ENCODE data around the gene TRIM67. TPM values are rescaled to one million over a fixed set of nuclear protein-coding genes. Genes with fewer than 3 reads are reported as not detected.
"Not testable (repeated sequence)": the region's sequence is repeated elsewhere in the genome, so short reads cannot be mapped to it uniquely, and the experiment has no call there.

TRIM67 gene
- total RNA-seq, 1 donor from 2014 or later = 0.58 TPM

DNA sequence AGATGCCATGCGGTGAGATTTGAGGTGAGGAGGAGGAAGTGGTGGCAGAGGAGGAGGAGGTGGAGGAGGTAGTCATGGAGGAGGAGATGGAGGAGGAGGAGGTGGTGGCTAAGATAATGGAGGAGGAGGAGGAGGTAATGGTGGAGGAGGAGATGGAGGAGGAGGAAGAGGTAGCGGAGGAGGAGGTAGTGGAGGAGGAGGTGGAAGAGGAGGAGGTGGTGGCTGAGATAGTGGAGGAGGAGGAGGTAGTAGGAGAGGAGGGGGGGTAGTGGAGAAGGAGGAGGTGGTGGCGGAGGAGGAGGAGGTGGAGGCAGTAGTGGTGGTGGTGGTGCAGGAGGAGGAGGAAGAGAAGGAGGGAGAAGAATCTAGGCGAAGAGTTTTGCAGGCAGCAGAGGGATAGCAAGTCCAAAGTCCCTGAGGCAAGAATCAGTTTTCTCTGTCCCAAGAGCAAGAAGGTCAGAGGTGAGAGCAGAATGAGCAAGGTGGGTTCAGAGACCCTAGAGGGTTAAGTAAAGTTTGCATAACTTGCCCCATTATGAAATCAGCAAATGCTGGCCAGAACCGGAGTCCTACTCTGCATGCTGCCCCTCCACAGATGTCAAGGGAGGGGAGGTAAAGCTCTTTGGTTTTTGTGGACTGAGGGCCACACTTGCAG lies 40.2 kb downstream of the TRIM67 start:
- no peak for DNase-seq (ENCODE audit: extremely low read depth, low read depth, low spot score)

DNA sequence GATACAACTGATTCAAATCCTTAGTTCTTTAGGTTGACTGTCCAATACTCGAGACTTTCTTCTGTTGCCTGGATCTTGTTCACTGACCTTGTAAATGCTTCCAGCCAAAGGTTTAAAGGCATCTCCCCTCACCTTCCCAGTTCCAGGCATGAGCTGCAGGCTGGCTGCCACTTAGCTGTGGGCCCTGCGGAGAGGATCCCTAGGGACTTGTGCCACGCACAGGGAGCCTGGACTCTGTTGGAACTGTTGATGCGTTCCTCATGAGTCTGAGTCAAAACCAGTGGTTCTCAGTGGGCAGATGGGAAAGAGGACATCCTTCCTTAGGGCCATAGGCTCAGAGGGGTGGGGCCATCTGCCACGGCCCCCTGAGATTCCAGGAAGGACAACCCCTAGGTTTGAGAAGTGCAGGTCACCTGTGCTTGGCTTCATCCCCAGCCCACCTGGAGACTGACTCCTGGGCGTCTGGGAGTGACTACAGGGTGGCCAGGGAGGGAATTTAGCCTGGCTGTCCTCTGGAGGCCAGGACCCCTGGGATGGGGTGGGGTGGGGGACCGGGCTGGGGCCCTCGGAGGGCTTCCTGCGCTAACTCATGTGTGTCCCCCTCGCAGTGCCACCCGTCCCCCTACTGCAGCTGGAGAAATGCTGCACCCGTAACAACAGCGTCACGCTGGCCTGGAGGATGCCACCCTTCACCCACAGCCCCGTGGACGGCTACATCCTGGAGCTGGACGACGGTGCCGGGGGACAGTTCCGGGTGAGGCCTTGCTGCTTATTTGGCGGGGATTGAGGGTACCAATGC lies 41.6 kb downstream of the TRIM67 start:
- no peak for DNase-seq (ENCODE audit: extremely low read depth, low read depth, low spot score)

DNA sequence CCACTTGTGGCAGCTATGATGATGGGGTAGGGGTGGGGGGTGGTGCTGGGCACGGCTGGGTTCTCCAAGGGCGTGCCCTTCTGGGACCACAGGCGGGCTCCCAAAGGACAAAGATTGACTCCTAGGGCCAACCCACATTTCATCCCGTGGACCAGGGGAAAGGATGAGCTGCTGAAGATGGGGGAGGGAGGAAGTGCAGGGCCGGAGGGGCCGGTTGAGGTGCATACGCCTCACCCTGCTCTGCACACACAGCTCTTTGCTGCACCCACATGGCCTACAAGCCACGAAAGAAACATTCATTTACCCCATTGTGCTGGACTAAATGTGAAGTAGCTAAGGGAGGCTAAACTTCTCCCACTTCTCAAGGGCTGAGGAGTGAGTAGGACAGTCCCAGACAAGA lies 45.0 kb downstream of the TRIM67 start:
- DNase-seq (ENCODE audit: extremely low read depth, low read depth, low spot score) = no peak

DNA sequence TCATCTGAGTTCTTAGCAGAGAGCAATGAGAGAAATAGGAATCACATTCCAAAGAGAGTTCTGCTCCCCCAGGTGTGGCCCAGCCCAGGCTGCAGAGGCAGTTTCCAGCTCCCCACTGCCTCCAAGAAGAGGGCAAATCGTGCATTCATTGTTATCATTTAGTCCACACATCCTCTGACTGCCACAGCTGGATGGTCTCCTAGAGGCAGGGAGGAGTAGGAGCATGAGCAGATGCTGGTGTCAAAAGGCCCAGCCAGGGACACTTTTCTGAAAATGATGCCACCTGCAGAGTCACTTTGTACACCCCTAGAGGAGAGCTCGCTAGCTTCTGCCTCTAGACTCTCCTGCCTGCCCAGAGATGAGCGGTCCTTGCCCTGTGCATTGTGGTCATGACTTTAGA lies 45.6 kb downstream of the TRIM67 start:
- DNase-seq (ENCODE audit: extremely low read depth, low read depth, low spot score) = no peak

DNA sequence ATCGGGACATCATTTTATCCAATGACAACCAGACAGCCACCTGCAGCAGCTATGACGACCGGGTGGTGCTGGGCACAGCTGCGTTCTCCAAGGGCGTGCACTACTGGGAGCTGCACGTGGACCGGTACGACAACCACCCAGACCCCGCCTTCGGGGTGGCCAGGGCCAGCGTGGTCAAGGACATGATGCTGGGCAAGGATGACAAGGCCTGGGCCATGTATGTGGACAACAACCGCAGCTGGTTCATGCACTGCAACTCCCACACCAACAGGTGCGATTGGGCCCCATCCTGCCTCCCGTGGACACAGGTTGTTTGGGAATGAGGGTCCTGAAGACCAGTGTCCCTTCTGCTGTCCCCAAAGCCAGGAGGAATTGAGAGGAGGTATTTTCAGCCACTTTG lies 47.1 kb downstream of the TRIM67 start:
- DNase-seq (ENCODE audit: extremely low read depth, low read depth, low spot score) = no peak

DNA sequence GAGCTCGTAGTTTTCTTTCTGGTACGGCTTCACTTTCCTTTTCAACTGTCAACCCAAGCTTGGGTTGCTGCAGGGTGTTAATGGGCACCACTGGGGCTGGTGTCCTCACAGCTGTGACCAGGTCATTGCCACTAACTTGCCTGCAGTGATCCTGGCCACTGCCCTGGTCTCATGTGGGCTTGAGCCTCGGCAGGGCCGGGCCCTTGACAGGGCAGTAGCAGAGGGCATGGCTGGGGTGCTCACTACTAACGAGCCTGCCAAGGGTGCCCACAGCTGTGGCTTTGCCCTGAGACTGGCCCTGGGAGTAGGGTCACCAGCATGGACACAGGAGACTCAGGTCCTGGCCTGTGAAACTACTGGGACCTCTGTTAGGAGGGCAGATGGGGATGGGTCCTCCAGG lies 47.7 kb downstream of the TRIM67 start:
- no peak for DNase-seq (ENCODE audit: extremely low read depth, low read depth, low spot score)

DNA sequence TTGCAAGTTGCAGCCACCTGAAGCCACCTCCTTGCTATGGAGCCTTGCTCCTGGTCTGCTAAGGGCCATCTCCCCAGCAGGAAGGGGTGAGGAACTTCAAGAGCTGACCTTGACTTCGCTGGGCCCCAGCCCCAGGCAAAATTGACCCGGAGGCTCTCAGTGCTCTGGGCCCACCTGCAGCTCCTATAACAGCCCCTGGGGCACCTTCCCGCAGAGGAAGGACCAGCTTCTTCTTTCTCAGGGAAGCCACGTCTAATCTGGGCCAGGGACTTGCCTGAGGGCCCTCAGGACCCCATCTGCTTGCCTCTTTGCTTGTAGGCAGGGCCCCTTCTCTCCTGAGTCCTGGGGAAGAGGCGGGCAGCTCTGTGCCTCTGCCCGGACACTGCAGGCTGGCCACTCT lies 48.3 kb downstream of the TRIM67 start:
- no peak for DNase-seq (ENCODE audit: extremely low read depth, low read depth, low spot score)

DNA sequence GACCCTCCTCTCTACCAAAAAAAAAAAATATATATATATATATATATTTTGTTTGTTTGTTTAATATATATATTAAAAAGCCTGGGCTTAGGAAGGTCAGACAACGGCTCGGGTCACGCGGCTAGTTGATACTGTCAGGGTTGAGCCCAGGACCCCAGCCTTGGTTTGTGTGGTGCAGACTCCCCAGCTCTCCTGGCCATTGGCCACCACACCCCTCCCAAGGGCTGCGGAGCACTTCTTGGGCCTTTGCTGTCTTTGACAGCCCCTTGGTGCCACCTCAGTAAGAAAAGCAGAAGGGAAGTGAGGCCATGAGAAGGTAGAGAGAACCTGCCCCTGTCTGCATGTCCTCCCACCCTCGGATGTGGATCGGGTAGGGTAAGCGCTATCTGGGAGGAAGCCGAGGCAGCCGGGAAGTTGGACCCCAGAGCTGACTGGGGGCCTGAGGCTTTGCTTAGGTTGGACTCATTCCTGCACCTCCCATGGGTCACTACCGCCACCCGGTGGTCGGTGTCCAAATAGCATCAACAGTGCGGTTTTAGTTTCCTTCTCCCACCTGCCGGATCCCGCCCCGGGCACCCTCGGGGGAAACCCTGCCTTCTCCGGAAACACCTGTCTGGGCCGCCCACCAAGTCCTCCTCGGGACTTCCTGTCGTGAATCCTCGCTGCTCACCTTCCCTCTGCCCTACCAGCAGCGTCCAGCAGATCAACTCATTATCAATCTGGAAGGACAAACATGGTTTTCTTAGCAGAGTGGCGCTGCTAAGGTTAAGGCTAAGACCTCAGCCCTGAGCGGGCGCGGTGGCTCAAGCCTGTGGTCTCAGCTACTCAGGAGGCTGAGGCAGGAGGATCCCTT lies 49.4 kb downstream of the TRIM67 start:
- DNase-seq (ENCODE audit: extremely low read depth, low read depth, low spot score) = peak; percentile 36

DNA sequence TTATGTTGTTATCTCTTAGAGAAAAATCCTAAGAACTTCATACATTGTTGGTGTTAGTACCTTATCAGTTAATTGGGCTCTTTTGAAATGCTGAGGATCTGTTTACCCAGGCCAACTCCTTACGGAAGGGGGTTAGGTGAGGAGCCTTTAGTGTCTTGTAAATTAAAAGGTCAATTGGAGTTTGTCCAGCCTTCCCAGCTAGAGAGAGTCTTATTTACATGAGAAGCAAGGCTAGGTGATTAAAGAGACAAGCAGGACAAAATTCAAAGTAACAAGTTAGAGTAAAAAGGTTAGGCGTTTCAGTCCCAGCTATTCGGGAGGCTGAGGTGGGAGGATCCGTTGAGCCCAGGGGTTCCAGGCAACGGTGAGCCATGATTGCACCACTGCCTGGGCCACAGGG lies 50.4 kb downstream of the TRIM67 start:
- not testable (repeated sequence) for DNase-seq (ENCODE audit: extremely low read depth, low read depth, low spot score)

DNA sequence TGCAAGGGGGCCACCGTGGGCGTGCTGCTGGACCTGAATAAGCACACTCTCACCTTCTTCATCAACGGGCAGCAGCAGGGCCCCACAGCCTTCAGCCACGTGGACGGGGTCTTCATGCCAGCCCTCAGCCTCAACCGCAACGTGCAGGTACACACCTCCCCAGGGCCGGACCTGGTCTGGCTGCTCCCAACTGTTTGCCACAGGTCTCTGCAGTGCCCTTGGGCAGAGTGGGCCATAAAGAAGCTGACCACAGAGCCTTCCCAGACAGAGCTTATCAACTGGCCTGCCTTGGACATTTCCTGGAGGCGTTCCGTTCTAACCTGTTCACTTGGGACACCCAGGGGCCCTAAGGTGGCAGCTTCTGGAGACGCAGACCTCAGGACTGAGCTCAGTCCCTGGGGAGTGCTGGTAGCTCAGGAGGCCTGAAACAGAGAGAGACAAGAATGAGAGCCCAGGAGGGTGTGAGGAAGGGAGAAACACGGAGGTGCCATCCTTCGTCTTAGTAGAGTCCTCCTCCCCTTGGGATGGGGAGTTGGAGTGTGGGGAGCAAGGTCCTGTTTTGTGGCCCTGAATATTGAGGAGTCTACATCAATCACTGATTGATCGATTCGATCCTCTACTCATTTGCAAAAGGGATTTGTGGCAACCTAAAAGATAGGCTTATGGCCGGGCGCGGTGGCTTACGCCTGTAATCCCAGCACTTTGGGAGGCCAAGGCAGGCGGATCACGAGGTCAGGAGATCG lies 52.1 kb downstream of the TRIM67 start:
- no peak for DNase-seq (ENCODE audit: extremely low read depth, low read depth, low spot score)

DNA sequence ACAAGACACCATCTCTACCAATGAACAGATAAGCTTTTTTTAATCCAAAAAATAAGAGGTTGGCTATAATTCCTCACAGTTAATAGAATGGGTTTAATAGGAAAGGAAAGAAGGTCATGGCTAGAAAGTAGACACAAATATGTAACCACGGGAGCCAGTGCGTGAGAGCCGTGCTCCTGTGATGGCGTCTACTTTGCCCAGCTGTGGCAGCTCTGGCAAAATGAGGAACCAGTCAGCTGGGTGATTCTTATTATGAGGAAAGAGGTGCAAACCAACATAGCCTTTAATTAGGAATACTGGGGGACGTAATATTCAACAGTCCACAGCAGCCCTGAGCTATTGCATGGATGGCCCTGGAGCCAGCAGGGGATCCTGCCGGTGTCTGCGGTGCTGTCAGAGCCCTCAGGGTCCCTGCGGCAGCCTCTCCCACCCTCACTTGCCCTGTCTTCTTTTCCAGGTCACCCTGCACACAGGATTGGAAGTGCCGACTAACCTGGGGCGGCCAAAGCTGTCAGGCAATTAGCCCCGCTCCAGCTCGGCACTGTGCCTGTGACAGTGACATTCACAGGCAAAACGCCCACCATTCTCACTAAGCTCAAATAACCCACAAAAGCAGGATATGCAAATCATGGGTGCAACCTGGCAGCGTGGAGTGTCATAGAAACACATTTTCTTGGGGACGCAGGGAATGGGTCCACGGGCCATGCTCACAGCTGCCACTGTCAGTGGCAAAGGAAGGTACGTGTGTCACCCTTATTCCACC lies 53.2 kb downstream of the TRIM67 start:
- no peak for DNase-seq (ENCODE audit: extremely low read depth, low read depth, low spot score)

DNA sequence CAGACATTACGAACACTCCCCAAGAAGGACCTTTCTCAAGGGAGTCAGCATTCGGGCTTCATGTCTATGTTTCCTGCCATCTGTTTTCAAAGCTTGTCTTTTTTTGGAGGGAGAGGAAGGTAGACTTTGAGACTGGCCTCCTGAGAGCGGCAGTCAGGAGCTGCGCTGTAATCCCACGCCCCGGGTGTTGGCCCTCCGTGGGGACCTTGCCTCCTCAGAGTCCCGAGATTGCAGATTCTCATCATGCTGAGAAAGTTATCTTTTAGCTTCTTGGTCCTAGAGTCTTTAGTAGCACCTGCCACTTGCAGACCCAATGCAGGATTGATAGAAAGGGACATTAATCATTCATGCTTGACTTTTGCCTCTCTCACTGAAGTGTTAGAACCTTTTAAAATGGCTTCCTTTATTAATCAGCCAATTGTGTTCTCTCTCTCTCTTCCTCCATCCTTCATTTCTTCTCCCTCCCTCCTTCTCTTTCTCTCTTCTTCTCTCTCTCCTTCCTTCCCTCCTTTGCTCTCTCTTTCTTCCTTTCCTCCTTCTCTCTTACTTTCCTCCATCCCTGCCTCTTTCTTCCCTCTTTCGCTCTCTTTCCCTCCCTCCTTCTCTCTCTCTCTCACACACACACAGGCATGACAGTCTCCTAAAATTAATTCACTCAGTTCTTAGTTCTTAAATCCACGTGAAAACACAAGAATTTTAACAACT lies 54.0 kb downstream of the TRIM67 start:
- no peak for DNase-seq (ENCODE audit: extremely low read depth, low read depth, low spot score)

DNA sequence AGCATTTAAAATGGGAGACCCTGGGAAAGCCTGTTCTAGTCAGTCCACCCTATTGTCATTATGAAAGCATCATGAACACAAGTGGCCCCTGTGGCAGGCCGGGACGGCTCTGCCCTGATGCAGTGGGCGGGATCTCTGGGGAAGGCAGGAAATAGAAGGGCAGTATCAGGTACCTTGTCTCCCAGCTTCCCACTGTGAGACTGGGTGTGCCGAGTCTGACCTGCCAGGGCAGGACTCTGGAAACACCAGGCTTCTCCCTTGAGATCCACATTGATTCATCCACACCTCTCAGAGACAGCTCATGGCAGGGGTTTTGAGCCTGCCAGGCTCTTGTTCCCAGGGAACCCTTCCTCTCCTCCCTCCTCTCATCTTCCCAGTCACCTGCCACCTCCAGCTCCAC lies 54.6 kb downstream of the TRIM67 start:
- no peak for DNase-seq (ENCODE audit: extremely low read depth, low read depth, low spot score)

DNA sequence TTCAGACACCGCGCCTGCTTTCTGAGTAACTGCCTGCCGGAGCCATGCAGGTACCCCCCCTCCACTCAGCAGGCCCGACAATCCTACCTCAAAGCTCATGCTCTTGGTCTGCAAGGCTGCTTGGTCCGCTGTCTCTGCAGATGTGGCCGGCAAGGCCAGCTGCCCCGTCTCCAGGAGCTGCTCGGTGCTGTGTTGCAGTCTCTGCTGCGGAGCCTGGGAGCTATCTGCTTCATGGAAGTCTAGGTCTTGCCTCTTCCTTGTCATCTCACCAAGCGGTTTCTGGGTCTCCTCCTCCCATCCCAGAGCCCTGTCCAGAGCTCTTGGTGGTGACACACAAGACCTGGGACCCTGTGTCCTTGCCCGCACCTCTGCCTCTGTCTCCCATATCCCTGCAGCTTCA lies 55.2 kb downstream of the TRIM67 start:
- DNase-seq (ENCODE audit: extremely low read depth, low read depth, low spot score) = no peak

DNA sequence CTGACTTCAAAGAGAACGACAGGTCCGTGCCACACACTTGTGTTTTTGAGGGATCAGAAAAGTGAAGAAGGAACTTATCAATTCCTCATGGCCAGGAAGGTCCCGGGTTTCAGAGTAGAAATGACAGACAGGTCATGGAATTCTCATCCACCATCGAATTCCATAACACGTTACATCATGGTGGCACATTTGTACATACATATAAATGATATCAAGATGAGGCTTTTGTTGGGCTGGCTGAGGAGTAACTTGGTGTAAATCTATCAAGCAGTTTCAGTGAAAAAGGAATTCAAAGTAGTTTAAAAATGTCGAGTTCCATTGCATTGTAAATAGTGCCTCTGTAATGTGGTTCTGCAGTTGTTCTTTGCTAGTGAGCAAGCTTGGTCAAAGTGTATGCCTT lies 56.2 kb downstream of the TRIM67 start:
- DNase-seq (ENCODE audit: extremely low read depth, low read depth, low spot score) = no peak

DNA sequence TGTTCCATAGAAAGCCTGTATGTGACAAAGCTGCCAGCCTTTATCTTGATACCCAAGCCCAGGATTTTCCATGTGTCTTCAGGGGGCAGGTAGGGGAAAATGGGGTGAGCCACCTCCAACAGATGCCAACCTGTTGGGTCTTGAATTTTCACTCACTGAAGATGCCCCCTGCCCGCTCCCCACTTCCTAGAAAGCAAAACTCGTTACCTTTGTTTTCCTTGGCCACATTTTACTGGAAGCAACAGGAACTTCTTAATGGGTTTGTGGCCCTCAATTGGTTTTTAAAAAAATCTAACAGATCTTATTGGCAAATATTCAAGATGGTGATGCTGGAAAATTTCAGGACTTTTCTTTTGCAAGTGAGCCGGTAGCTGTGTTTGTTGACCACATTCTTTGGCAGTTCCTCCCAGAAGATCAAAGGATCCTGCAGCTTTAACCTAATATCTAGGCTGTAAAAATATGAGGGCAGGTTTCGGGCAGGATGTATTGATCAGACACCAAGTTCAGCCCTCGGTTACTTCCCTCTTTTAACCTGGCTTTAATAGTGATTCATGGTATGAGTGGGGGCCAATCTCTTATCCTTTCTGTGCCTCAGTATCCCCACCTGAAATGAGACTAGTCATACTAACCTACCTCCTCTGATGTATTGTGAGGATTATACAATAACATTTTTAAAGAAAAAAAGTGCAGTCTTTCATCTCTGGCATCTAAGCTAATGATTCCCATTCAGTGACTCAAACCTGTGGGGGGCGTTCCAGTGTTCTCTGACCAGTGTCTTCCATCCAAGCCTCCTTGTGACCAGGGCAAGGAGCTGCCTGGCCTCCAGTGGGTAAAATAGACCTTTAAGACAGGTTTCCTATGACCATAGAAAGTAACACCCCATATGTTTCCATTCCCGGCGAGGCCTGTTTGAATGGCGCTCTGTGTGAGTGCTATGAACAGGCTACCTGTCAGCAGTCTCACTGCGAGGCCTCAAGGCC lies 57.9 kb downstream of the TRIM67 start:
- DNase-seq (ENCODE audit: extremely low read depth, low read depth, low spot score) = no peak

DNA sequence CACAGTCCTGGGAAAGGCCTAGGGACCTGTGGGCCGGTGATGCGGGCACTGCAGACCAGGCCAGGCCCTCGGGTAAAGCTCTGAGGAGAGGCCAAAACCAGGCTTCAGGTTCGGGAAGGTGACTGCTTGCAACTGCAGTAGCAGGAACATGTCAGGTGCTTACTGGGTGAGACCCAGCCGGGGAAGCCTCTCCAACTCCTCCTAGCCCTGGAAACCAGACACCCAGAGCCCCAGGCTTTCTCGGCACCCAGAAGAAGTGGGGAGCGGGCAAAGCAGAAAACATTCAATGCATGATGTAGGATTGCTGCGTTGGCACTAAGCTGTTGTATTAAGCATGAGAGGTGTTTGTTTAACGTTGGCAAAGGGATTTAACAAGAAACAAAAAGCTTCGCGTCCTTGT lies 58.9 kb downstream of the TRIM67 start:
- no peak for DNase-seq (ENCODE audit: extremely low read depth, low read depth, low spot score)

DNA sequence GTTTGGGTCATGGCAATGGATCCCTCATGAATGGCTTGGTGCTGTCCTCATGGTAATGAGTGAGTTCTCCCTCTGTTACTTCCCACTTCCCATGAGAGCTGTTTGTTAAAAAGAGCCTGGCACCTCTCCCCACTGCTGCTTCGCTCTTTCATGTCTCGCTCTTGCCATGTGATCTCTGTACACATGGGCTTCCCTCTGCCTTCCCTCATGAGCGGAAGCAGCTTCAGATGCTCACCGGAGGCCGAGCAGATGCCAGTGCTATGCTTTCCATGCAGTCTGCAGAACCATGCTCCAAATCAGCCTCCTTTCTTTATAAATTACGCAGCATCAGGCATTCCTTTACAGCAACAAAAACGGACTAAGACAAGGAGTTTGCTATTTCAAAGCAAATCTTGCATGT lies 64.3 kb downstream of the TRIM67 start:
- DNase-seq (ENCODE audit: extremely low read depth, low read depth, low spot score) = no peak

All from glomerular endothelial cell (primary cell).